Liver (tissue), 9 donors: ENCODE results near the gene TGM6. TPM values are rescaled to one million over a fixed set of nuclear protein-coding genes. Genes with fewer than 3 reads are reported as not detected.
A peak's percentile ranks its signal among the peaks of the same experiment; 100 is the strongest.

Experiments used
- DNase-seq: peaks from one replicate; pipeline ENCODE4 v3.0.0-alpha.2; 2017; ENCODE audit warnings: low spot score
- H3K27ac ChIP-seq, 2 donors: one replicate each; pipeline ENCODE4 v1.7.0; 2013; ENCODE audit warnings: inconsistent platforms in 2 of 2, low read length in 2 of 2, control low read depth in 1 of 2, low read depth in 1 of 2, mild to moderate bottlenecking in 1 of 2
- H3K27me3 ChIP-seq, 4 donors: one replicate each; pipeline versions ENCODE4 v1.6.1 to v1.7.0; 2013; ENCODE audit warnings: low read length in 3 of 4, inconsistent platforms in 1 of 4, mild to moderate bottlenecking in 1 of 4, moderate library complexity in 1 of 4; ENCODE audit not compliant: control insufficient read depth in 4 of 4, insufficient read depth in 4 of 4
- H3K36me3 ChIP-seq, 4 donors: one replicate each; pipeline versions ENCODE4 v1.6.1 to v1.7.0; 2013; ENCODE audit warnings: low read length in 3 of 4, mild to moderate bottlenecking in 3 of 4, low read depth in 1 of 4, moderate library complexity in 1 of 4; ENCODE audit not compliant: control insufficient read depth in 4 of 4, insufficient read depth in 3 of 4
- H3K4me1 ChIP-seq, 4 donors: one replicate each; pipeline versions ENCODE4 v1.6.1 to v1.7.0; 2013; ENCODE audit warnings: low read length in 3 of 4, mild to moderate bottlenecking in 3 of 4, moderate library complexity in 1 of 4; ENCODE audit not compliant: control insufficient read depth in 4 of 4, insufficient read depth in 4 of 4
- H3K4me3 ChIP-seq, 3 donors: one replicate each; pipeline versions ENCODE4 v1.6.1 to v1.7.0; 2013; ENCODE audit warnings: low read length in 3 of 3, control low read depth in 1 of 3, low read depth in 1 of 3, mild to moderate bottlenecking in 1 of 3
- H3K9ac ChIP-seq, 2 donors: one replicate each; pipeline ENCODE4 v1.7.0; 2013; ENCODE audit warnings: low read length in 2 of 2, mild to moderate bottlenecking in 2 of 2, moderate library complexity in 2 of 2, control low read depth in 1 of 2, low read depth in 1 of 2
- H3K9me3 ChIP-seq, 4 donors: one replicate each; pipeline versions ENCODE4 v1.6.1 to v1.7.0; 2013; ENCODE audit warnings: low read length in 3 of 4; ENCODE audit not compliant: control insufficient read depth in 4 of 4
- EGR1 ChIP-seq, 2 donors: IDR thresholded peaks; 2 replicates each; pipeline ENCODE4 v1.6.1; 2016 to 2018; ENCODE audit warnings: antibody characterized with exemption in 2 of 2, low read depth in 2 of 2
- FOXA1 ChIP-seq: IDR thresholded peaks from 2 replicates; pipeline ENCODE4 v1.6.1; 2016; ENCODE audit warnings: antibody characterized with exemption
- GABPA ChIP-seq, 2 donors: IDR thresholded peaks in 1 of 2; conservative IDR thresholded peaks in 1 of 2; 2 replicates each; pipeline ENCODE4 v1.6.1; 2016; ENCODE audit warnings: antibody characterized with exemption in 2 of 2, mild to moderate bottlenecking in 1 of 2, moderate library complexity in 1 of 2
- HNF4A ChIP-seq, 2 donors: conservative IDR thresholded peaks; 2 replicates each; pipeline ENCODE4 v1.6.1; 2016; ENCODE audit warnings: antibody characterized with exemption in 2 of 2, mild to moderate bottlenecking in 2 of 2
- HNF4G ChIP-seq: IDR thresholded peaks from 2 replicates; pipeline ENCODE4 v1.6.1; 2016; ENCODE audit warnings: antibody characterized with exemption
- JUND ChIP-seq, 2 donors: IDR thresholded peaks; 2 replicates each; pipeline ENCODE4 v1.6.1; 2016; ENCODE audit warnings: antibody characterized with exemption in 2 of 2
- MAX ChIP-seq: IDR thresholded peaks from 2 replicates; pipeline ENCODE4 v1.6.1; 2016; ENCODE audit warnings: antibody characterized with exemption
- NR2F2 ChIP-seq: IDR thresholded peaks from 2 replicates; pipeline ENCODE4 v1.6.1; 2016; ENCODE audit warnings: antibody characterized with exemption
- RAD21 ChIP-seq, 2 donors: IDR thresholded peaks; 2 replicates each; pipeline ENCODE4 v1.6.1; 2016; ENCODE audit warnings: antibody characterized with exemption in 2 of 2, mild to moderate bottlenecking in 2 of 2
- RXRA ChIP-seq, 2 donors: IDR thresholded peaks; 2 replicates each; pipeline ENCODE4 v1.6.1; 2017 to 2018; ENCODE audit warnings: antibody characterized with exemption in 2 of 2, mild to moderate bottlenecking in 1 of 2
- SP1 ChIP-seq: IDR thresholded peaks from 2 replicates; pipeline ENCODE4 v1.6.1; 2018; ENCODE audit warnings: antibody characterized with exemption, mild to moderate bottlenecking
- YY1 ChIP-seq: IDR thresholded peaks from 2 replicates; pipeline ENCODE4 v1.6.1; 2016; ENCODE audit warnings: antibody characterized with exemption, mild to moderate bottlenecking
- WGBS: extraction: QIAGEN DNeasy Blood & Tissue Kit; methylation state at CpG from one replicate; pipeline ENCODE4 v1.1.7; 2013; 5-methylcytosine and 5-hydroxymethylcytosine counted together
- polyA plus RNA-seq, 2 donors: library from polyadenylated mRNA; stranded (reverse) in 1 of 2; unstranded in 1 of 2; fragments of 200-250 nt in 1 of 2; fragments of >200 nt in 1 of 2; fragmentation: Nextera tagmentation in 1 of 2; extraction: Ambion mirVana in 1 of 2; gene quantifications; one replicate each; pipeline versions ENCODE4 v1.2.1 to v1.2.3, GENCODE V29; 2013 to 2015
- total RNA-seq, 2 donors: library from RNA; depleted of rRNA; stranded (reverse); fragments of >200 nt; gene quantifications; one replicate each; pipeline ENCODE4 v1.2.3, GENCODE V29; 2014
- TF ChIP-seq, protein P1 (sequence below): IDR thresholded peaks from 2 replicates; pipeline ENCODE4 v1.6.1; 2016; ENCODE audit warnings: antibody characterized with exemption
- TF ChIP-seq, protein P2 (sequence below): fragments of 150-350 bp; IDR thresholded peaks from 2 replicates; pipeline ENCODE4 v1.5.1; 2017; ENCODE audit warnings: improper control_type of control experiment, low read depth, low read length; ENCODE audit not compliant: missing input control
- TF ChIP-seq, protein P3 (sequence below): IDR thresholded peaks from 2 replicates; pipeline ENCODE4 v1.6.1; 2016; ENCODE audit warnings: antibody characterized with exemption
- donor health status: healthy.
- donor health status: healthy.
- donor health status: healthy.
- donor health status: healthy.
- donor health status: healthy.

Gene TGM6
- total and polyA plus RNA-seq, 4 donors: not detected

DNA sequence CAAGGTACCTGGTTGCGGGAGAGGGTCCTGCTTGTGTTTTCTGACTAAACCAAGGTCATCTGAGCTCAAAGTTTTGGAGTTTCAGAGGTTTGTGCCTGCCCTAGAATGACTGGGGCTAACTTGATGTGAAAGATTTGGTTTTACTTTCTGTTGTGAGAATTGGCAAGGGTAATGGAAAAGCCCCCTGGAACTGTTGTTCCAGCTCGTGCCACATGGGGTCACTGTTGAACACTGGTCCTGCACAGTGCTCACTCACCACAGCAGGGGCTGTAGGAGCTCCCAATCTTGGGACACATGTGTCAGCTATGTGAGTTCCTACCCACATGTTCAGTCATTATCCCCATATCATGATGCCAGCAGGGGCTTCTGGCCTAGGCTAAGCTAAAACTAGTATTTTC is 6.5 kb downstream of the TGM6 start:
- Histone ChIP-seq H3K4me3 (no peak overlapping the region), H3K9me3 (peaks cover 4 to 8% (median 5%) of the 10 kb centered on the region in 4 donors), H3K36me3 (no peaks in the 10 kb centered on the region), H3K27me3 (no peaks in the 10 kb centered on the region), H3K9ac (no peak overlapping the region), H3K27ac (no peak overlapping the region), H3K4me1 (no peaks in the 10 kb centered on the region)
- peak; percentile 57 for DNase-seq
- TF ChIP-seq NR2F2 (no peak), YY1 (no peak), GABPA (IDR thresholded peaks at IDR 0.05 in 1 of 2, conservative IDR thresholded peaks at IDR 0.05 in 1 of 2) (no peak), MAX (no peak), HNF4G (no peak), RAD21 (IDR thresholded peaks at IDR 0.05) (peak in 1 of 2 donors; percentile 58)
- TF ChIP-seq, protein P1, sequence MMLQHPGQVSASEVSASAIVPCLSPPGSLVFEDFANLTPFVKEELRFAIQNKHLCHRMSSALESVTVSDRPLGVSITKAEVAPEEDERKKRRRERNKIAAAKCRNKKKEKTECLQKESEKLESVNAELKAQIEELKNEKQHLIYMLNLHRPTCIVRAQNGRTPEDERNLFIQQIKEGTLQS: no peak
- TF ChIP-seq, protein P2, sequence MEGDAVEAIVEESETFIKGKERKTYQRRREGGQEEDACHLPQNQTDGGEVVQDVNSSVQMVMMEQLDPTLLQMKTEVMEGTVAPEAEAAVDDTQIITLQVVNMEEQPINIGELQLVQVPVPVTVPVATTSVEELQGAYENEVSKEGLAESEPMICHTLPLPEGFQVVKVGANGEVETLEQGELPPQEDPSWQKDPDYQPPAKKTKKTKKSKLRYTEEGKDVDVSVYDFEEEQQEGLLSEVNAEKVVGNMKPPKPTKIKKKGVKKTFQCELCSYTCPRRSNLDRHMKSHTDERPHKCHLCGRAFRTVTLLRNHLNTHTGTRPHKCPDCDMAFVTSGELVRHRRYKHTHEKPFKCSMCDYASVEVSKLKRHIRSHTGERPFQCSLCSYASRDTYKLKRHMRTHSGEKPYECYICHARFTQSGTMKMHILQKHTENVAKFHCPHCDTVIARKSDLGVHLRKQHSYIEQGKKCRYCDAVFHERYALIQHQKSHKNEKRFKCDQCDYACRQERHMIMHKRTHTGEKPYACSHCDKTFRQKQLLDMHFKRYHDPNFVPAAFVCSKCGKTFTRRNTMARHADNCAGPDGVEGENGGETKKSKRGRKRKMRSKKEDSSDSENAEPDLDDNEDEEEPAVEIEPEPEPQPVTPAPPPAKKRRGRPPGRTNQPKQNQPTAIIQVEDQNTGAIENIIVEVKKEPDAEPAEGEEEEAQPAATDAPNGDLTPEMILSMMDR: peak; percentile 26
- 42% methylated on average over 2 of the region's 2 CpGs for whole genome bisulfite sequencing

DNA sequence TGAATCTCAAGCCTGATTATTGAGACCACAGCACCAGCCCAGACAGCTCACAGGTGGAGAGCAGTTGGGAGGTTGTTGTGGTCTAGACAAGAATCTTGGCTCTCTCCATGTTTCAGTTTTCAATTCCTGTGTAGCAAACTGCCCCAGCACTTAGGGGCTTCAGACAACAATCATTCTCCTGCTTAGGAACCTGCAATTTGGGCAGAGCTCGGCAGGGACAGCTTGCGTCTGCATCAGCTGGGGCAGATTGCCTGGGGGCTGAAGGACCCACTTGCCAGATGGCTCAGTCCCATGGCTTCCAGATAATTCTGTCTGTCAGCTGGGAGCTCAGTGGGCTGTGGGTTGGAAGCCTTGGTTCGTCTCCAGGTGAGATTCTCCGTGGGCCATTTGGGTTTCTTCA is 6.9 kb downstream of the TGM6 start:
- no peaks in the 10 kb centered on the region for H3K36me3 ChIP-seq
- no peak overlapping the region for H3K27ac ChIP-seq
- no peak overlapping the region for H3K9ac ChIP-seq
- H3K4me1 ChIP-seq: no peaks in the 10 kb centered on the region
- no peak for DNase-seq
- H3K27me3 ChIP-seq: no peaks in the 10 kb centered on the region
- WGBS: 81% methylated on average over 4 of the region's 4 CpGs
- TF ChIP-seq, protein P1: no peak
- TF ChIP-seq, protein P3, sequence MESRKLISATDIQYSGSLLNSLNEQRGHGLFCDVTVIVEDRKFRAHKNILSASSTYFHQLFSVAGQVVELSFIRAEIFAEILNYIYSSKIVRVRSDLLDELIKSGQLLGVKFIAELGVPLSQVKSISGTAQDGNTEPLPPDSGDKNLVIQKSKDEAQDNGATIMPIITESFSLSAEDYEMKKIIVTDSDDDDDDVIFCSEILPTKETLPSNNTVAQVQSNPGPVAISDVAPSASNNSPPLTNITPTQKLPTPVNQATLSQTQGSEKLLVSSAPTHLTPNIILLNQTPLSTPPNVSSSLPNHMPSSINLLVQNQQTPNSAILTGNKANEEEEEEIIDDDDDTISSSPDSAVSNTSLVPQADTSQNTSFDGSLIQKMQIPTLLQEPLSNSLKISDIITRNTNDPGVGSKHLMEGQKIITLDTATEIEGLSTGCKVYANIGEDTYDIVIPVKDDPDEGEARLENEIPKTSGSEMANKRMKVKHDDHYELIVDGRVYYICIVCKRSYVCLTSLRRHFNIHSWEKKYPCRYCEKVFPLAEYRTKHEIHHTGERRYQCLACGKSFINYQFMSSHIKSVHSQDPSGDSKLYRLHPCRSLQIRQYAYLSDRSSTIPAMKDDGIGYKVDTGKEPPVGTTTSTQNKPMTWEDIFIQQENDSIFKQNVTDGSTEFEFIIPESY: no peak
- no peak for TF ChIP-seq NR2F2
- H3K4me3 ChIP-seq: no peak overlapping the region
- H3K9me3 ChIP-seq: peaks cover 4 to 8% (median 5%) of the 10 kb centered on the region in 4 donors

- no peaks in the 10 kb centered on the region for H3K4me1 ChIP-seq
- no peak overlapping the region for H3K27ac ChIP-seq
- no peak for DNase-seq
- no peak overlapping the region for H3K9ac ChIP-seq
- WGBS: 71% methylated on average over 7 of the region's 7 CpGs
- no peaks in the 10 kb centered on the region for H3K27me3 ChIP-seq
- H3K36me3 ChIP-seq: no peaks in the 10 kb centered on the region
- H3K4me3 ChIP-seq: no peak overlapping the region
- H3K9me3 ChIP-seq: peaks cover 4 to 8% (median 5%) of the 10 kb centered on the region in 4 donors
- TF ChIP-seq FOXA1 (no peak), YY1 (no peak), MAX (no peak), JUND (IDR thresholded peaks at IDR 0.05) (no peak), SP1 (no peak), HNF4A (conservative IDR thresholded peaks at IDR 0.05) (no peak), RXRA (IDR thresholded peaks at IDR 0.05) (no peak), HNF4G (no peak), EGR1 (IDR thresholded peaks at IDR 0.05; ENCODE audit: low read depth in 2 of 2) (no peak)
- TF ChIP-seq, protein P3: no peak
Observed at GRCh38 chr20:2390951-2391675, 10.4 kb downstream of the TGM6 start.
